ENCODE measurements around the gene NT5DC2. TPM values are rescaled to one million over a fixed set of nuclear protein-coding genes. Genes with fewer than 3 reads are reported as not detected.

The NT5DC2 gene
- total RNA-seq, 4 donors from 2014 or later: 21.7 to 69.5 (median 34.7) TPM

DNA sequence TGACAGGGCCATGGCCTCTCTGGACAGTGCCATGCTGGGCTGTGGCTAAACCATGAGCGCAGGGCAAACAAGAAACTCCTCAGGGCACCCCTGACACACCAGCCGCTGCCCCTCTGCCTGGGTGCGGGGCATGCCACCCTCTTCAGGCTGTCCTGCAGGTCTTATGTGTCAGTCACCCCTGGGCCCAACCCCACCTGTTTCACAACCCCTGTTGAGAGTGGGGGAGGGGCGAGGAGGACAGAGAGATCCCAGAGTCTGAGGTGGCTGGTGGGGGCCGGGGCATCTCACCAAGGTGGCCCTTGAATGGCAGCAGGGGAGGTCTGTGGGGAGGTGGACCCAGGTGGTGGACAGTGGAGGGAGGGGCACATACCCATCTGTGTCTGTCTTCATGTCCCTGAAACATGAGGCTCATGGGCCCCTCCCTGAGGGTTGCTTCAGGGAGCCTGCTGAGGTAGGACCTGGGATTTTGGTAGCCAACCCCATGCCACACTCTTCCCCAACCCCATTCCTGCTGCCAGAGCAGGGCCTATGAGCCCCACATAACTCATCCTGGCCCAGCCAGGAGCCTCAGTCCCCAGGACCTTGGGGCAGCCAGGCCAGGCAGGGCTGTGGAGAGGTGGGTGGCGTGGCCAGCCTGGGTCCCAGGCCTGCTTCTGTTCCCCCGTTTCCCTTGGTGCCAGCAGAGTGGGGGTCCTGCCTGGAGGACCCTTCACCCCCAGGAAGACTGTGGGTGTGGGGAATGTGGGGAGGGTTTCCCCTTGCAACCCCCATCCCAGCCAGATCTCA lies 40.2 kb downstream of the NT5DC2 start:
- TF ChIP-seq POLR2A (IDR thresholded peaks at IDR 0.05) (no peak), POLR2AphosphoS5 (IDR thresholded peaks at IDR 0.05) (no peak), EP300 (IDR thresholded peaks at IDR 0.05) (no peak), CTCF (IDR thresholded peaks at IDR 0.05) (no peak)
- H3K4me1 ChIP-seq: peaks cover 0 to 78% (median 6%) of the 10 kb centered on the region in 3 donors
- WGBS, 2 donors (ENCODE audit: low coverage in 1 of 2): no CpG with 5 or more reads among the region's 7 CpGs
- no peak overlapping the region for H3K4me3 ChIP-seq
- no peaks in the 10 kb centered on the region for H3K9me3 ChIP-seq
- ATAC-seq: no peak
- H3K27ac ChIP-seq: peak overlapping the region in 2 of 4 donors; percentile 76 to 78
- H3K36me3 ChIP-seq: peaks cover 0 to 55% of the 10 kb centered on the region in 2 donors
- no peaks in the 10 kb centered on the region for H3K27me3 ChIP-seq

DNA sequence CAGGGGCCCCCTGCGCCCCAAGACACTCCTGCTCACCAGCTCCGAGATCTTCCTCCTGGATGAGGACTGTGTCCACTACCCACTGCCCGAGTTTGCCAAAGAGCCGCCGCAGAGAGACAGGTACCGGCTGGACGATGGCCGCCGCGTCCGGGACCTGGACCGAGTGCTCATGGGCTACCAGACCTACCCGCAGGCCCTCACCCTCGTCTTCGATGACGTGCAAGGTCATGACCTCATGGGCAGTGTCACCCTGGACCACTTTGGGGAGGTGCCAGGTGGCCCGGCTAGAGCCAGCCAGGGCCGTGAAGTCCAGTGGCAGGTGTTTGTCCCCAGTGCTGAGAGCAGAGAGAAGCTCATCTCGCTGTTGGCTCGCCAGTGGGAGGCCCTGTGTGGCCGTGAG lies 41.6 kb downstream of the NT5DC2 start:
- peak overlapping the region in 2 of 4 donors; percentile 52 to 74 for H3K27ac ChIP-seq
- ATAC-seq: no peak
- H3K4me3 ChIP-seq: no peak overlapping the region
- WGBS, 2 donors (ENCODE audit: low coverage in 1 of 2): no CpG with 5 or more reads among the region's 21 CpGs
- peaks cover 0 to 69% of the 10 kb centered on the region in 2 donors for H3K36me3 ChIP-seq
- H3K27me3 ChIP-seq: no peaks in the 10 kb centered on the region
- TF ChIP-seq POLR2AphosphoS5 (IDR thresholded peaks at IDR 0.05): no peak
- peaks cover 0 to 74% (median 6%) of the 10 kb centered on the region in 3 donors for H3K4me1 ChIP-seq
- no peaks in the 10 kb centered on the region for H3K9me3 ChIP-seq

DNA sequence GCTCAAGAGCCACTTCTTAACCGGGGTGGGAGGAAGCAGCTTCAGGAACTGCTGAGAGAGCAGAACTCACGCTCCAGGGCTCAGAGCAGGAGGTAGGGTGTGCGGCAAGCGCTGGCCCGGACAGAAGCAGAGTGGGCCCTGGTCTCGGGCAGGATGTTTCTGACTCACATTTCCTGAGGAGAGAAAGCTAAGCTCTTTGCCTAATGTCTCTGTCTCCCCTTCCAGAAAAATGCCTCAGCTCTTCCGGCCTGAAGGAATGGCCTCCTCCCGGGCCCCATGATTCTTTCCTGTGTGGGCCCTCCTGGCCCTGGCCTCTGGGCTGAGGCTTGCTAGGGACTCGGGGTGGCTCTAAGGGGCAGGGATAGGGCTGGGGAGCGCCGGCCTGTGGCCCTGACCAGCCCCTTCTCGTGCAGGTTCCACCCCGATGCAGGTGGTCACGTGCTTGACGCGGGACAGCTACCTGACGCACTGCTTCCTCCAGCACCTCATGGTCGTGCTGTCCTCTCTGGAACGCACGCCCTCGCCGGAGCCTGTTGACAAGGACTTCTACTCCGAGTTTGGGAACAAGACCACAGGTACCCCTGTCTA lies 42.6 kb downstream of the NT5DC2 start:
- Histone ChIP-seq H3K9me3 (no peaks in the 10 kb centered on the region), H3K27me3 (no peaks in the 10 kb centered on the region), H3K36me3 (peaks cover 0 to 79% of the 10 kb centered on the region in 2 donors), H3K4me3 (no peak overlapping the region), H3K27ac (peak overlapping the region in 3 of 4 donors; percentile 52 to 74 (median 56)), H3K4me1 (peaks cover 0 to 71% (median 6%) of the 10 kb centered on the region in 3 donors)
- TF ChIP-seq EP300 (IDR thresholded peaks at IDR 0.05) (no peak), POLR2A (IDR thresholded peaks at IDR 0.05) (no peak), POLR2AphosphoS5 (IDR thresholded peaks at IDR 0.05) (peak; percentile 25), CTCF (IDR thresholded peaks at IDR 0.05) (no peak)
- 81 to 90% methylated on average over 8 to 10 of the region's 23 CpGs for WGBS, 2 donors (ENCODE audit: low coverage in 1 of 2)
- peak; percentile 52 for ATAC-seq

- 80 to 83% methylated on average over 1 of the region's 22 CpGs for WGBS, 2 donors (ENCODE audit: low coverage in 1 of 2)
- no peak for TF ChIP-seq POLR2A (IDR thresholded peaks at IDR 0.05)
- no peak for TF ChIP-seq CTCF (IDR thresholded peaks at IDR 0.05)
- H3K27me3 ChIP-seq: no peaks in the 10 kb centered on the region
- H3K36me3 ChIP-seq: peaks cover 0 to 87% of the 10 kb centered on the region in 2 donors
- no peaks in the 10 kb centered on the region for H3K9me3 ChIP-seq
- peaks cover 0 to 67% (median 6%) of the 10 kb centered on the region in 3 donors for H3K4me1 ChIP-seq
- H3K27ac ChIP-seq: peak overlapping the region in 3 of 4 donors; percentile 52 to 74 (median 56)
- H3K4me3 ChIP-seq: no peak overlapping the region
- no peak for ATAC-seq
Observed at GRCh38 chr3:52490035-52490938, 43.4 kb downstream of the NT5DC2 start.

DNA sequence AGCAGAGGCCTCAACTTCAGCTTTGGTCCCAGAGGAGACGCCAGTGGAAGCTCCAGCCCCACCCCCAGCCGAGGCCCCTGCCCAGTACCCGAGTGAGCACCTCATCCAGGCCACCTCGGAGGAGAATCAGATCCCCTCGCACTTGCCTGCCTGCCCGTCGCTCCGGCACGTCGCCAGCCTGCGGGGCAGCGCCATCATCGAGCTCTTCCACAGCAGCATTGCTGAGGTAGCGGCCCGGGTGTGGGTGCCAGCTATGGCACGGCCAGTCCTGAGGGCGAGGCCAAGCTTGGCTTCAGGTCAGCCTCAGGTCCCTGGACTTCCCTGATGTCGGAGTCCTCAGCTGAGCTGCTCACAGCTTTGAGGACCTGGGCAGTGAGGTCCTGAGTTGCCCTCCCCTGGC lies 44.2 kb downstream of the NT5DC2 start:
- H3K9me3 ChIP-seq: no peaks in the 10 kb centered on the region
- H3K27ac ChIP-seq: peak overlapping the region in 3 of 4 donors; percentile 52 to 74 (median 56)
- H3K36me3 ChIP-seq: peaks cover 0 to 91% of the 10 kb centered on the region in 2 donors
- peaks cover 4 to 67% (median 11%) of the 10 kb centered on the region in 3 donors for H3K4me1 ChIP-seq
- ATAC-seq: no peak
- H3K4me3 ChIP-seq: no peak overlapping the region
- no peaks in the 10 kb centered on the region for H3K27me3 ChIP-seq
- TF ChIP-seq CTCF (IDR thresholded peaks at IDR 0.05) (no peak), POLR2AphosphoS5 (IDR thresholded peaks at IDR 0.05) (no peak), EP300 (IDR thresholded peaks at IDR 0.05) (no peak), POLR2A (IDR thresholded peaks at IDR 0.05) (no peak)
- WGBS, 2 donors (ENCODE audit: low coverage in 1 of 2): 87% methylated on average over 3 of the region's 18 CpGs; no CpG with 5 or more reads in 1 of the 2 donors
